ENCODE results near the gene AMDHD2.

AMDHD2 gene

DNA sequence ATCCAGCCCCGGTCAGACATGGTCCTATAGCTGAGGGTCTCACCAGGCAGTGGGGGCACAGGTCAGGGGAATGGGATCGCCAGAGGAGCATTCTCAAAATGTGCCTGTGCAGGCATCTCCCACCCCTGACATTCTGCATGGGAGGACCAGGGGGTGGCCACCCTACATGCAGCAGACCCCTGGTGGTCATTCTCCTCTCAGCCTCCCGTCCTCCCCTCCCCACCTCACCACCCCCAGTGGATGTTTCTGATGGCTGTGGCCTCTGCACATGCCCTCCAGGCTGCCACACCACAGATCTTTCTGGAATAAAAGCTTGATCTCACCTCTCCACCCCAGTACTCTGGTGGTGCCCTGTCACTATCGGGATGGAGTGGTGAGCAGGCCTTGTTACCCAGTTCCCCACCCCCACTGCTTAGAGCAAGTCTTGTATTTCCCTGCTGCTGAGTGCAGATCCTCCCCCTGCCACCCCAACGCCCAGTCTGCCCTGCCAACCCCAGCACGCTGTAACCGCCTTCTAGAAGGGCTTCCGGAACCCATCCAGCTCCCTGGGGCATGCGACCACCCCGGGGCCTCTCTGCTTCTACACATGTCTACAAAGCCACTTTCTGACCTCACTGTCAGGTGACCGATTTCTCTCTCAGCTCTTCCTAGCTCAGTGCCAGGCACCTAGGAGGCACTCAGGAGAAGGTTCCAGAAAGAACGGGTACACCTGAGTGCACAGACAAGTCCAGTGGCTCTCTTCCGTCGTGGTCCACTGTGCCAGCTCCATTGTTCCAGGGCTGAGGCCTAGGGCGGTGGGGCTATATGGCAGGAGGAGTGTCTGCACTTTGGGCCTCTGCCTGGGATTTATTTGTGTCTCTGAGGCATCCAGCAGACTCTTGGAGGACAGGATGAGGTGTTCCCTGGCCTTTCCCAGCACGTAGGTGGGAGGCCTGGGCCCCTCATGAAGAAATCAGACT lies 36.0 kb upstream of the AMDHD2 start:
- no peak for DNase-seq

DNA sequence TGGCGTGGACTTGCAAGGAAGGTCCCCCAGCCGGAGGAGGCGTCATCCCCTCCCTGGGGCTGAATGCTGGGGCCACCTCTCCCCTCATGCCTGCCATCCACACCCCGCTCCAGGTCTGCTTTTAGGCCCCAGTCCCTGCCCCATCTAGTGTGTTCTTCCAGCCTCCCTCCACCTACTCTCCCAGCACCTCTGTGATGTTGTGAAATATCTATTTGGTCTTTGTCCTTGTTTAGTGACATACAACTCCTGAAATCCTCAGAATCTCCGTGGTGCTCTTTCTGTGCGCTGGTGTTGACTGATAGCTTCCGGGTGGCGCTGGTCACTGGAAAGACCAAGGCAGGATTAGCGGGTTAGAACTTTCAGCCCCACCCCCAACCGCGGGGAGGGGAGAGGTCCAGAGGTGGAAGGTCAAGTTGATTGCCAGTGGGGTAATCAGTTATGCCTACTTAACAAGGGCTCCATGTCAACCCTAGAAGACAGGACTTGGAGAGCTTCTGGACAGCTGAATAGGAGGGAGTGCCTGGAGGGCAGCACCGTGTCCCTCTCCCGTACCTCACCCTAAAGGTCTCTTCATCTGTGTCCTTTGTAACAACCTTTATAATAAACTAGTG lies 35.2 kb upstream of the AMDHD2 start:
- no peak for DNase-seq

DNA sequence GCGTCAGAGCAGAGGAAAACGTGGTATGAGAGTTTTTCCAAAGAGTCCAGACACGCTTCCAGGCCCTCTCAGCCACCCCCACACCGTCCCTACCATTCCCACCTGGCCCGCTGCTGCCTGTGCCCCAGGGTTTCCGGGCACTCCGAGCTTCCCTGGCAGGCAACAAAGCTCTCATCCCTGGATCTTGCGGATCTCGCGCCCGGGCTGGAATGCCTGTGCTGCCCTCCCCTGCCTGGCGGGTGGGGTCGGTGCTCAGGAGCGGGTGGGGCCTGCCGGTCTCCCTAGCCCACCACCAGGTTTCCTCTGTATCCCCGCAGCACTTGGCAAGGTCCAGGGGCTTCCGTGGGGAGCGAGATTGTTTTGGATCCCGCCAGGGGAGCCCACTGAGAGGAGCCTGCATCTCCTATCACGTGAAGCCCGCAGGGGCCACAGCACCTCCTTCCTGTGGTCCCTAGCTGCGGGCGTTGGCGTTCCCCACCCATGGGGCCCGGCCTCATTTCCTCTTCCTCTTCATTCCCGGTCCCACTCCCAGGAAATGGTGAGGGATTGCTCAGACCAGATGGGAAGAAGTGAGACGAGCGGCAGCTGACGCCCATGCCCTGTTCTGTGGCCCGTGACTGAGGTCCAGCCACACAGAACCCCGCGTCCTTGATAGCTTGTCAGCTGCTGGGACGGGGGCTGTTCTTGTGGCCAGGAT lies 34.2 kb upstream of the AMDHD2 start:
- DNase-seq, result no peak

DNA sequence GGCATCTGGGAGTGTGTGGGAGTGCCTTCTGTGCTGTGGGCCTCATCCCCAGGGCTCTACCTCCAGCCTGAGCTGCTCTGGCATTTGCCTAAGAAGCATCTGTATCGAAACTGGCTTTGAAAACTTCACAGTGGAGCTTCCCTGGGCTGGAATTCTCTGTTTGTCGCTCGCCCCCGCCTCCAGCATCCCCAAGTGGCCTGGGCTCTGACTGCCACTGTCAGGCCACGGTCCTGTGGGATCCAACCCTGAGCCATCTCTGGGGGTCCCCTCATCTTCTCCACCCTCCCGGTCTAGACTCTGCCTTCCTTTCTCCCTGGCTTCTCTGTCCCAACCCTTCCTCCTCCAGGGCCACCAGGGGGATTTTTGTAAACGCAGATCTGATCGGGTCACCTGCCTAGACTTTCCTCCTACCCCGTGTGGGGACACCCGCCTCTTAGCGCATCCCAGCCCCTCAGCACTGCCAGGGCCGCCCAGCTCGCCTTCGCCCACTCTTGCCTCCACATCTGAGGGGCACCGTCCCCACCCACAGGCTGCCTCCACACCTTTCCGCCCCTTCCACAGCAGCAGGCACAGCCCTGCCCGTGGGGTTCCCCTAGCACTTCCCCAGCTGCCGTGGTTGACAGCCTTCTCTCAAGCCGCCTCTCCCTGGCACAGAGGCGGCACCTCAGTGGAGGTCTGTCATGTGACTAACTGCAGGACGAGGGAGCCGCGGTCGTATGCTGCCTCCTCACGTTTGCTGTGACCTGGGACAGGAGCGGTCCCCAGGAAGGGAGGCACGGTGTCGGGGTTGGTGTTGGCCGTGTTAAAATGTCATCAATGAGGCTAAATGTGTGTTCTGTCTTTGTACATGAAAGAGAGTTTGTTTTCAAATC lies 33.3 kb upstream of the AMDHD2 start:
- DNase-seq, result no peak

DNA sequence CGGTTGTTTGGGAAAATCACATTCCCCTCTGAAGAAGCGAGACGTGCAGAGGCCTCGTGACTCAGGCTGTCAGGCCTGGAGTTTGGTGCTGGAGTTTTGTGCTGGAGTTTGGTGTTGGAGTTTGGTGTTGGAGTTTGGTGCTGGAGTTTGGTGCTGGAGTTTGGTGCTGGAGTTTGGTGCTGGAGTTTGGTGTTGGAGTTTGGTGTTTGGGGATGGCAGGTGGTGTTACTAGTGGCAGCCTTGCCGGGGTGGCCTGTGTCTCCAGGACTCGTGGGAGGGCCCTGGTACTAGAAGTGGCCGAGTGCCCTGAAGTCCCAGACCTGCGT lies 32.7 kb upstream of the AMDHD2 start:
- no peak for DNase-seq

DNA sequence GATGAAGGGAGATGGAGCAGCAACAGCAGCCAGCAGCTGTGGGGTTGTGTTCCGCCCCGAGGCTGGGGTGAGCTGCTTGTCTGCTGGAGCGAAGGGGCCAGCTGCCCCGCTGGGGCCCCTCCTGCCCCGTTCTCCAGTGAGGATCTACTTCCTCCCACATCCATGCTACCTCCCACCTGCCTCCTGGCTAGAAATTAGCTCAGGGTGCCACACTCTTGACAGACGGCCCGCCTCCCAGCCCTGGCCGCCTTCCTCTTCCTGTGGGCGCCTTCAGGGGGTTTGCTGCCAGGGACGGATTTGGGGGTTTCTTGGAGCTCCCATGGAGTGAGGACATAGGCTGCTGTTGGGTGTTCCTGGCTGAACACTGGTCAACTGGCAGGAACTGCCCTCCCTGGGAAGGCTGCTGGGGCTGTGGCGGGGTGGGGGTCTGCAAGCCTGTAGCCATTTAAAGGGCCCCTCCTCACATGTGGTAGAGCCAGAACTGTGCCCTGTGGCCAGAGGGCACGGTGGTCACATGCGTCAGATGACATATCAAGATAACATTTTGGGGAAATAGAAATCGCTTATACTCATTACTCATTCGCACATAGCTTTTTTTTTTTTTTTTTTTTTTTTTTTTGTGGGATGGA lies 32.2 kb upstream of the AMDHD2 start:
- DNase-seq, result no peak

DNA sequence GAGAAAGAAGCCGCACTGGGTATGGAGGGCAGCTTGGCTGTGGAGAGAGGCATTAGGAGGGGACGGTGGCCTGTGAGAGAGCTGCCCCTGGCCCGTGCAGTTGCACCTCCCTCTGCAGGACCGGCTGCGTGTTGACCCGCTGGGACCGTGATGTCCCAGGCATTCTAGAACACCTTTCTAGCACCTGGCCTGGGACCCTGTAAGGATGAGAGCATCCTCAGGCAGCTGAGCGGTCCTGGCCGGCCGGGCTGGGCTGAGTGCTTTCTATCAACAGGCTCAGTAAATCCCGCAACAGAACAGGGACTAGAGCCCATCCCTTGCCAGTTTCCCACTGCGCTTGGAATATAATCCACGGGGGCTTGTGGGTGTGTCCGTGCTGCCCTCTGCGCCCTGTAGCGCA lies 30.6 kb upstream of the AMDHD2 start:
- DNase-seq, result no peak

DNA sequence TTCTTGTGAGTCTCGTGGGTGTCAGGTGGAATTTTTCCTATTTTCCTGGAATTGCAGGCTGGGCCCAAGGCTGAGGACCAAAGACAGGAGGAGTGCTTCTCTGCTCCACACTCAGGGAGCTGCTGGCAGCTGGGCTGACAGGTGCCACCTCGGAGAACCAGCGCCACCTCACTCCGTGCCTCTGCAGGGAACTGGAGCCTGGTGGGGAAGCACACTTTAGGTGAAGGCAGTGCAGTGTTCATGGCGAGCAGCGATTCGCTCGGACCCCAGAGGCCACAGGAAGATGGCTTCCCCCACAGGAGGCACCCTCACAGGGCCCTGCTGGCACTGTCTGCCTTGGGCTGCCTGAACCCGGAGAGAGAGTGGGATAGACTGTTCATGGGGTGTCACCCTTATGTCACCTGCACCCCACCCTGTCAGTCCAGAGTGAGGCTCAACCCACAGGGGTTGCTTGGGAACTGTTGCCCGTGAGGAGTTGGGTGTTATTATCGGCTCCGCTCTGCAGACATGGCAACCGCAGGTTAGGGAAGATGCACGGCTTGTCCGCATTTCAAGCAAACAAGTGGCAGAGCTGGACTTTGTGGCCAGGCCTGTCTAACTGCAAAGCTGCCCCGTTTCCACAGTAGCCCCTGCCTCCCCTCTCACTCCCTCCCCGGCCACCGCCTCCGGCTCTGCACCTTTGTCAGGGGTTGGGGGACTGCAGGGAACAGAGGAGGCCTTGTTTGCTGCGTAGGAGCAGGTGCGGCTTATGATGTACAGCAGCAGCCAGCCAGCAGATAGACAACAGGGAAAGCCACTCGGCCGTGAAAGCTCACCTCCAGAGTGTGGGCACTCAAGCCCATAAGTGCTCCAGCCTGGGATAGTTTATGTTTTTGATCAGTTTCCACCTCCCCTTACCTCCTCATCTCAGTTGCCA lies 29.7 kb upstream of the AMDHD2 start:
- DNase-seq, result peak; percentile 38

DNA sequence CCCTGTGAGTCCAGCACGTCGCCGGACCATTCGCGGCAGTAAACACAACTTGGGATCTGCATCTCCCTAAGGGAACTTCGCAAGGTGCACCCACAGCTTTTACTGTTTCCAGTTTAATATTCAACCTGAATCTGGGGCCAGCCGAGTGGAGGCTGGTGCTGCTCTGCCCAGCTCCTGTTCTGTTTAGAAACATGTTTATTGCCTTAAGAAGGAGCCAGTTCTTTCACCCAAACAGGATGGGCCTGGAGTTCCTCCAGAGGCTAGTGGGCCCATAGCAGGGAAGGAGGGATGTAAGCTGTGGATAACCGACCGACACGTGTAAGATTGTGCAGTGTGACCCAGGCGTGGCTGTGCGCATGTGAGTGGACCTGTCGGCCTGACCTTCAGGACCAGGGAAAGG lies 27.9 kb upstream of the AMDHD2 start:
- DNase-seq, result no peak

DNA sequence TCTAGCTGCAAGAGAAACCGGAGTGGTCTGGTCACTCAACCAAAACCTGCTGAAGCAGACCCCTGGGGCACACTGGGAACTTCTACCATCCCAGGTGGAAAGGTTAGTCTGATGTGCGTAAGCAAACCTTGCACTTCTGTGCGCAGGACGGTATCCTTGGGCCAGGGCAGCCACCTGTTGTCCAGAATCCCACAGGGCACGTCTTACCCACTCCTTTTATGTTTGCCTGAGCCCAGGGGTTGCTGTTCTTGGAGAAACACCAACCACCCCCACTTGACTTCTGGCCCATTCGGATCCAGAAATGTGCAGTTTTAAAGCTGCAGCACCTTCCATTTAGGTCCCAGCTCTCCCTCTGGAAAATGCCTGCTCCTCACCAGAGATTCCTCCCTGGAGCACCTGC lies 26.6 kb upstream of the AMDHD2 start:
- DNase-seq, result no peak

DNA sequence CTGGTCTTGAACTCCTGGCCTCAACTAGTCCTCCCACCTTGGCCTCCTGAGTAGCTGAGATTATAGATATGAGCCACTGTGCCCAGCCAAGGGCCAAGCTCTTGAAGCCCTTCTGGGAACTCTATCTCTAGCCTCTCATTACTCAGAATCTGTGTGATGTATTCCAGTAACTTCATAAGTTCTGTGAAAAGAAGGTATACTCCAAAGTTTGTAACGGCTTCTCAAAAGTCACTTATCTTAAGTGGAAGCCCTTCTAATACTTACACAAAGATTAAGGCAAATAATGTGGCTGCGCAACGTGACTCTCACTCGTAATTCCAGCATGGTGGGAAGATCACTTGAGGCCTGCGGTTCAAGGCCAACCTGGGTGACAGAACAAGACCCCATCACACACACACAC lies 25.6 kb upstream of the AMDHD2 start:
- DNase-seq, result no peak

DNA sequence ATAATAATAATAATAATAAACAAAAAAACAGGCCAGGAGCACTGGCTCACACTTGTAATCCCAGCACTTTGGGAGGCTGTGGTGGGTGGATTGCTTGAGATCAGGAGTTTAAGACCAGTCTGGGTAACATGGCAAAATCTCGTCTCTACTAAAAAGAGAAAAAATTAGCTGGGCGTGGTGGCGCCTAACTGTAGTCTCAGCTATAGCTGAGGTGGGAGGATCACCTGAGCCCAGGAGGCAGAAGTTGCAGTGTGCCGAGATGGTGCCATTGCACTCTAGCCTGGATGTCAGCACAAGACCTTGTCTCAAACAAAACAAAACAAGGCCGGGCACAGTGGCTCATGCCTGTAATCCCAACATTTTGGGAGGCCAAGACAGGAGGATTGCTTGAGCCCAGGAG lies 25.1 kb upstream of the AMDHD2 start:
- DNase-seq, result no peak

DNA sequence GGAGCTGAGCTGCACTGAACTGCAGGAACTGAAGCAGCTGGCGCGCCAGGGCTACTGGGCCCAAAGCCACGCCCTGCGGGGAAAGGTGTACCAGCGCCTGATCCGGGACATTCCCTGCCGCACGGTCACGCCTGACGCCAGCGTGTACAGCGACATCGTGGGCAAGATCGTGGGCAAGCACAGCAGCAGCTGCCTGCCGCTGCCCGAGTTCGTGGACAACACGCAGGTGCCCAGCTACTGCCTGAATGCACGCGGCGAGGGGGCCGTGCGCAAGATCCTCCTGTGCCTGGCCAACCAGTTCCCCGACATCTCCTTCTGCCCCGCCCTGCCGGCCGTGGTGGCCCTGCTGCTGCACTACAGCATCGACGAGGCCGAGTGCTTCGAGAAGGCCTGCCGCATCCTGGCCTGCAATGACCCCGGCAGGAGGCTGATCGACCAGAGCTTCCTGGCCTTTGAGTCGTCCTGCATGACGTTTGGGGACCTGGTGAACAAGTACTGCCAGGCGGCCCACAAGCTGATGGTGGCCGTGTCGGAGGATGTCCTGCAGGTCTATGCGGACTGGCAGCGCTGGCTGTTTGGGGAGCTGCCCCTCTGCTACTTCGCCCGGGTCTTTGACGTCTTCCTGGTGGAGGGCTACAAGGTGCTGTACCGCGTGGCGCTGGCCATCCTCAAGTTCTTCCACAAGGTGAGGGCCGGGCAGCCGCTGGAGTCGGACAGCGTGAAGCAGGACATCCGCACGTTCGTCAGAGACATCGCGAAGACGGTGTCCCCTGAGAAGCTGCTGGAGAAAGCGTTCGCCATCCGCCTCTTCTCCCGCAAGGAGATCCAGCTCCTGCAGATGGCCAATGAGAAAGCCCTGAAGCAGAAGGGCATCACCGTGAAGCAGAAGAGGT lies 23.7 kb upstream of the AMDHD2 start:
- no peak for DNase-seq

DNA sequence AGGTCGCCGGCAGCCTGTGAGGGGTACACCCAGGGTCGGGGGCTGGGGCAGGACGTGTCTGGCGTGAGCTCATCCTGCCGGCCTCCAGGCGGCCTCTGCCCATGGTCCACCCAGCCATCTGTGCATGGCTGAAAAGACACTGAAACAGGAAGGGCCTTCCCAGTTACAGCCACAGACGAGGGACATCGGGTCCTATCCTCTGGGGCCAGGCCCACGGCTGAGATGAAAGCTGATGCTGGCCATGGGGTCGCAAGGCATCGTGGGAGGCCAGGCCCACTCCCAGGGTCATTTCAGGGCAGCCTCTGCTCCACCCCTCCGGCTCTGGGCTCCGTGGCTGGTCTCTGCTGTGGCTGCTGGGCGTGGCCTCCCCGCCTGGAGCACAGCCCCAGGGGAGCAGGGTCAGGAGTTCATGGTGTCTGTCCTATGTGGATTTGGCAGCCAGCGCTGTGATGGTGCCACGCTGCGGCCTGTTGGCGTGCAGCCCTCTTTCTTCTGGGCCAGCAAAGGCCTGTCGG lies 23.0 kb upstream of the AMDHD2 start:
- no peak for DNase-seq

DNA sequence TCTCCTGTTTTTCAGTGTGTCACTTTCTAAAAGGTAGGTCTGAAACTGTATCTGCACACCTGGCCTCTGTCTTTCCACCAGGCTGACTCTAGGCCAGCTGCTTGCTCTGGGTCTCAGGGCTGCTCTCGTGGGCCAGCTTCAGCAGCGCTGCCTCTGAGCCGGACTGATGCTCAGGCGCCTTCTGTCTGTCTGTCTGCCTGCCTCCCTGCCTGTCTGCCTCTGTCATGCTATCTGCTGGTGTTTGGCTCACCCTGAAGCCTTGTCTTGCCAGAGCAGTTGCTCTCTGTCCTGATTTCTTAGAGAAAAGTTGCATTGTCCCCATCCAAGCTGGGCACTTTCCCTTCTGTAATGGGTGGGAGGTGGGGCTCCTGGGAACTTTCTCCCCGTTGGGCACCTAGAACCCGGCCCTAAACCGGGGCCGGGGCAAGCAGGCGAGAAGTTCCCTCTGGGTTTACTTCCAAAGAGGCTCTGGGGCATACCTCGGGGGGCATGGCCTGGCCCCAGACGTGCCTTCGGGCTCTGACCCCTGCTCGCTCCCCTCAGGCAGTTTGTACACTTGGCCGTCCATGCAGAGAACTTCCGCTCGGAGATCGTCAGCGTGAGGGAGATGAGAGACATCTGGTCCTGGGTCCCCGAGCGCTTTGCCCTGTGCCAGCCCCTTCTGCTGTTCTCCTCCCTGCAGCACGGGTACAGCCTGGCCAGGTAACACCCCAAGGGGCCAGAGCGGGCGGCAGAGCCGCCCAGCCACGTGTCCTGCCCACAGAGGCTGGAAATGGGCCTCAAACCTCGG lies 22.3 kb upstream of the AMDHD2 start:
- DNase-seq, result no peak

DNA sequence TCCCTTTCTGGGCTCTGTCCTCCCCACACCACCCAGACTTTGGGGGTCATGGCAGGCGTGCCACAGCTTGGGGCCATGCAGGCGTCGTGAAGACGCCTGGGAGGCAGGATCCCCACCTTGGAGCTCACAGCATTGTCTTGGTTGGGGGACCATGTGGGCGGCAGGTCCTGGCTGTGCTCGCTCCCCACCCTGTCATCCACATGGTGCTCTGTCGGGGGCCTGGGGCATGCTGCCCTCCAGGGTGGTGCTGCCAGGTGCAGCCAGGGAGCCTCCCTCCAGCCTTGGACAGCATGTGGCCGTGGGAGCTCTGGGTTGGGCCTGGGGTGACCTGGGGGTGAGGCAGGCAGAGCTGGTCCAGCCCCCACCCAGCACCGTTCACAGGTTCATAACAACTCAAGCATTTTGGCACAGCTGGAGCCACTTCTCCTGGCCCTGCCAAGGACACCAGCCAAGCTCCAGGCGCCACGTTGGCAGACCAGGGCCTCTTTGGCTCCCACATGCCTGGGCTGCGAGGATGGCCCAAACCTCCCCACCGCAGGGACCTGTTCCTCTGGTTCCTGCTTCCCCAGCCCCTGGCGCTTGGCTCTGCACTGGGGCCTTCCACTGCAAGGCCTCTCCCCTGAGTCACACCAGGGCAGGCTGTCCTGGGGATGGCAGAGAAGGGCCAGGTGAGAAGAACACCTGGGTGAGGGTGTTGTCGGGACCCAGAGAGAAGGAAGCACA lies 21.5 kb upstream of the AMDHD2 start:
- no peak for DNase-seq

DNA sequence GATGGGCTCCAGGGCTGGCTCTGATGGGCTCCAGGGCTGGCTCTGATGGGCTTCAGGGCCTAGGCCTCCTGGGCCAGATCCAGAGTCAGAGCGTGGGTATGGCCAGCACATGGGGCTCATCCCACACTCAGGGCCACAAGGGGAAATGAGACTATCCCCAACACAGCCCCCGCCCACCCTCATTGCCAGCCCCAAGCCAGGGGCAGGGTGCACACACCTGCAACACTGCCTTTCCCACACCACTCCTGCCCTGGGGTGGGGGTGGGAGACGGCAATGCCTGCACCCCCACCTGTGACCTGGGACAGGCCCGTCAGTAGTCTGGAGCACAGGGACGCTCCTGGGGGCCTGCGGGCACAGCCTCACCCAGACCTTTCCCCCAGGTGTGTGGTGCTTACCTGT lies 20.7 kb upstream of the AMDHD2 start:
- DNase-seq, result no peak

DNA sequence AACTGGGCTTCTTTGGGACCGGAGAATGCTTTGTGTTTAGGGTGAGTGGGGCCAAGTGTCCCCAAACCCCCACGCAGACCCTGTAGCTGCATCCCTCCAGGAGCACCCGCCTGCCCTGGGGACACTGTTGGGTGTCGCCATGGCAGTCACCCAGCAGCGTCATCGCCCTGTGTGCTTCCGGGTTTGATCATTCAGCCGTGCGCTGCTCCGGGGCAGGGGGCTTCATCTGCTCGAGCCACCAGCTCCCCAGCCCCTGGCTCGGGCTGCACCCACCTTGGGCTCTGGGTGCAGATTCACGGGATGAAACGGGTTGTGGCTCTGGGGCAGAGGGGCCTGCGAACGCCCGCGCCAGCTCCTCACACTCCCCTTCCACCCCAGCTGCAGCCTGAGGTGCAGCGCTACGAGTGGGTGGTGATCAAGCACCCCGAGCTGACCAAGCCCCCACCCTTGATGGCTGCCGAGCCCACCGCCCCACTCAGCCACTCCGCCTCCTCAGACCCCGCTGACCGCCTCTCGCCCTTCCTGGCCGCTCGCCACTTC lies 20.2 kb upstream of the AMDHD2 start:
- no peak for DNase-seq
